ENCODE measurements around the gene ZNF32. TPM values are rescaled to one million over a fixed set of nuclear protein-coding genes. Genes with fewer than 3 reads are reported as not detected.

ZNF32 gene
- total RNA-seq = 21.0 and 22.5 TPM in 2 replicates

GRCh38 chr10:43648398-43649184 is at the start of gene ZNF32:
TSS of gene ZNF32 (minus strand) at chr10:43648881. CDS start at chr10:43646133, 2,748 bp downstream.

GRCh38 chr10:43606323-43607198 is 42.1 kb downstream of the ZNF32 start, which contains the start of gene ZNF485:
TSS of gene ZNF485 (plus strand) at chr10:43606438. CDS start at chr10:43607051, 613 bp downstream.

Other genes with a start within 250 kb of the ZNF32 start
- 217 and 296 TPM in 2 replicates for gene HNRNPF, start 239.7 kb downstream of the ZNF32 start, total RNA-seq
- 2.5 and 3.3 TPM in 2 replicates for gene ZNF487, start 211.8 kb downstream of the ZNF32 start, total RNA-seq
- 0.72 and 1.3 TPM in 2 replicates for gene ZNF239, start 74.3 kb downstream of the ZNF32 start, total RNA-seq
- gene ZNF485, start 42.4 kb downstream of the ZNF32 start, total RNA-seq = 2.4 and 4.7 TPM in 2 replicates